NK-92 (cell line): ENCODE data around the gene AQP10.
"Not testable (repeated sequence)": the region's sequence is repeated elsewhere in the genome, so short reads cannot be mapped to it uniquely, and the experiment has no call there.

ENCODE experiments used
- DNase-seq: peaks from one replicate; lab custom pipeline; 2025; ENCODE audit not compliant: unreplicated experiment; lab: John Stamatoyannopoulos, UW

The AQP10 gene, protein sequence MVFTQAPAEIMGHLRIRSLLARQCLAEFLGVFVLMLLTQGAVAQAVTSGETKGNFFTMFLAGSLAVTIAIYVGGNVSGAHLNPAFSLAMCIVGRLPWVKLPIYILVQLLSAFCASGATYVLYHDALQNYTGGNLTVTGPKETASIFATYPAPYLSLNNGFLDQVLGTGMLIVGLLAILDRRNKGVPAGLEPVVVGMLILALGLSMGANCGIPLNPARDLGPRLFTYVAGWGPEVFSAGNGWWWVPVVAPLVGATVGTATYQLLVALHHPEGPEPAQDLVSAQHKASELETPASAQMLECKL

GRCh38 chr1:154320882-154321608 is at the start of gene AQP10:
Gene AQP10 (plus strand): TSS chr1:154321093. CDS start chr1:154321156, 63 bp downstream.
- no peak for DNase-seq

GRCh38 chr1:154272217-154272998 is 48.5 kb upstream of the AQP10 start, which contains the start of gene HAX1:
Gene HAX1 (plus strand): TSS chr1:154272629. CDS start chr1:154272724, 95 bp downstream.
- peak; percentile 83 for DNase-seq

DNA sequence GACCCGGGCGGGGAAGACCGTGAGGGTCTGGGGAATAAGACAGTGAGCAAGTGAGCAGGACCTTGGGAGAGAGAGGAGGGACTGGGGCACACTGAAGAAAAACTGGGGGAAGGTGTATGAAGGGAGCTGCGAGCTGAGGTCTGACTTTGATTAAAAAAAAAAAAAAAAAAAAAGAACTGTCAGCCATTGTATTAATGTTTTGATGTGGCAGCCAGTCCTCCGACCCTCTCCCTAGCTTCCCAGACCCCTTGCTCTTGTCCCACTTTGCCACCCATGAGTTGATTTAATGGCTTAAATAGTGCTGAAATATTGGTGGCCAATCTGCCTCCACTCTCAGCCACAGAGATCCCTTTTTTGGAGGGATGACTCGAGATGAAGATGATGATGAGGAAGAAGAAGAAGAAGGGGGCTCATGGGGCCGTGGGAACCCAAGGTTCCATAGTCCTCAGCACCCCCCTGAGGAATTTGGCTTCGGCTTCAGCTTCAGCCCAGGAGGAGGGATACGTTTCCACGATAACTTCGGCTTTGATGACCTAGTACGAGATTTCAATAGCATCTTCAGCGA is 47.8 kb upstream of the AQP10 start:
- no peak for DNase-seq

- no peak for DNase-seq
These were observed 44.1 kb upstream of the AQP10 start for GRCh38 chr1:154276797-154277196.

DNA sequence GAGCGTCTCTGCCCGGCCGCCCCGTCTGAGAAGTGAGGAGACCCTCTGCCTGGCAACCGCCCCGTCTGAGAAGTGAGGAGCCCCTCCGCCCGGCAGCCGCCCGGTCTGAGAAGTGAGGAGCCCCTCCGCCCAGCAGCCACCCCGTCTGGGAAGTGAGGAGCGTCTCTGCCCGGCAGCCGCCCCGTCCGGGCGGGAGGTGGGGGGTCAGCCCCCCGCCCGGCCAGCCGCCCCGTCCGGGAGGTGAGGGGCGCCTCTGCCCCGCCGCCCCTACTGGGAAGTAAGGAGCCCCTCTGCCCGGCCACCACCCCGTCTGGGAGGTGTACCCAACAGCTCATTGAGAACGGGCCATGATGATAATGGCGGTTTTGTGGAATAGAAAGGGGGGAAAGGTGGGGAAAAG is 33.3 kb upstream of the AQP10 start:
- not testable (repeated sequence) for DNase-seq

GRCh38 chr1:154288661-154289060 is 32.2 kb upstream of the AQP10 start:
- DNase-seq = no peak

GRCh38 chr1:154290921-154291320 is 30.0 kb upstream of the AQP10 start:
- no peak for DNase-seq

- no peak for DNase-seq
These were observed 25.3 kb upstream of the AQP10 start for GRCh38 chr1:154295408-154296235.

DNA sequence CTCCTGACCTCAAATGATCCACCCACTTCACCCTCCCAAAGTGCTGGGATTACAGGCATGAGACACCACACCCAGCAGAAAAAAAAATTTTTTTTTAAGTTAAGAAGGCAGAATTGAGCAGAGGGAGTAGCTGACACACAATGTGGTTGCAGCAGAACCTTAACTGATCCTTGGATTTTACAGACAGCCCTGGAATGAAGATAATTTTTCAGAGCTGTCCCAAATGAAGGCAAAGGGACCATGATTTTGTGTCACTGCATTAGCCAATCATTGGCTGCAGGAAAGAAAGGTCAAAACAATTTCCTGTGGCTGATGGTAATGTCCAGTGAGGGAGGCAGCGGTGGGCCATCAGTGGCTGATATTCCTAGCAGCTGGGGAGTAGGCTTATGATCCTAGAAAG is 19.3 kb upstream of the AQP10 start:
- no peak for DNase-seq

GRCh38 chr1:154304664-154305337 is 16.1 kb upstream of the AQP10 start:
- DNase-seq = no peak

DNA sequence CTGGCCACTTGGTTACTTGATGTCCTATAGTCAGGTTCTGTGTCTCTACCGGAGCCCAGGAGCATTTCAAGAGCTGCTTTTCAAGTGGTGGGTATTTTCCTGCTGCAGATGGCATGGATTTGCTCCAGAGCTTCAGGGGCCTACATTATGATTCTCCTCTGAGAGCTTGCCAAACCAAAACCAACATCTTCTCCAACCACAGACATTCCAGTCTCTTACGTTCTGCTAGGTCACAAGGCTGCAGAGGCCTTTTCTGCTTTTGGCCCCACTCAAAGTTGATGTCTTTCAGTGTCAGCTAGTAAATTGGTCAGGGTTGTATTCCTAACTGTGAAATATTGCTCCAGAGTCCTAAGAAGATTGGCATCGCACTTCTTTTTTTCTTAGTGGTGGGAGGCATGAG is 14.7 kb upstream of the AQP10 start:
- DNase-seq = no peak

DNA sequence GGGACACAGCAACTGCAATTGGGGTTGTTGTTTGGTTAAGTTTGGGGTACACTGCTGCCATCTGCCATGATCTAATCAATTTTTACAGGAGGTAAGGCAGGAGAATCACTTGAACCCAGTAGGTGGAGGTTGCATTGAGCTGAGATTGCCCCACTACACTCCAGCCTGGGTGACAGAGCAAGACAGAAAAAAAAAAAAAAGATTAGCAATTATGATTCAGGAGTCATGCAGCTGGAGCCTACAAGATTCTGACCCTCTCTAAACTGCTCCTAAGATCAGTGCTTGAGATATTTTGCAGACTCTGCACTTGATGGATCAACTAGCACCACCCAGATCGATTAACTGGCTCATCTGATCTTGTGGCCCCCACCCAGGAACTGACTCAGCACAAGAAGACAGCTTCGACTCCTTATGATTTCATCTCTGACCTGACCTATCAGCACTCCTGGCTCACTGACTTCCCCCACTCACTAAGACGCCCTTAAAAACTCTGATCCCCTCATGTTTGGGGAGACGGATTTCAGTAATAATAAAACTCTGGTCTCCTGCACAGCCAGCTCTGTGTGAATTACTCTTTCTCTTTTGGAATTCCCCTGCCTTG is 13.1 kb upstream of the AQP10 start:
- not testable (repeated sequence) for DNase-seq

DNA sequence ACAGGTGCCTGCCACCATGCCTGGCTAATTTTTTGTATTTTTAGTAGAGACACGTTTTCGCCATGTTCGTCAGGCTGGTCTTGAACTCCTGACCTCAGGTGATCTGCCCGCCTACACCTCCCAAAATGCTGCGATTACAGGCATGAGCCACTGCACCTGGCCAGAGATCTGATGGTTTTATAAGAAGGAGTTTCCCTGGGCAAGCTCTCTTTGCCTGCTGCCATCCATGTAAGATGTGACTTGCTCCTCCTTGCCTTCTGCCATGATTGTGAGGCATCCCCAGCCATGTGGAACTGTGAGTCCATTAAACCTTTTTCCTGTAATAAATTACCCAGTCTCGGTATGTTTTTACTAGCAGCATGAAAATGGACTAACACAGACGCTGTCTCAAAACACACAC is 11.8 kb upstream of the AQP10 start:
- DNase-seq = not testable (repeated sequence)

DNA sequence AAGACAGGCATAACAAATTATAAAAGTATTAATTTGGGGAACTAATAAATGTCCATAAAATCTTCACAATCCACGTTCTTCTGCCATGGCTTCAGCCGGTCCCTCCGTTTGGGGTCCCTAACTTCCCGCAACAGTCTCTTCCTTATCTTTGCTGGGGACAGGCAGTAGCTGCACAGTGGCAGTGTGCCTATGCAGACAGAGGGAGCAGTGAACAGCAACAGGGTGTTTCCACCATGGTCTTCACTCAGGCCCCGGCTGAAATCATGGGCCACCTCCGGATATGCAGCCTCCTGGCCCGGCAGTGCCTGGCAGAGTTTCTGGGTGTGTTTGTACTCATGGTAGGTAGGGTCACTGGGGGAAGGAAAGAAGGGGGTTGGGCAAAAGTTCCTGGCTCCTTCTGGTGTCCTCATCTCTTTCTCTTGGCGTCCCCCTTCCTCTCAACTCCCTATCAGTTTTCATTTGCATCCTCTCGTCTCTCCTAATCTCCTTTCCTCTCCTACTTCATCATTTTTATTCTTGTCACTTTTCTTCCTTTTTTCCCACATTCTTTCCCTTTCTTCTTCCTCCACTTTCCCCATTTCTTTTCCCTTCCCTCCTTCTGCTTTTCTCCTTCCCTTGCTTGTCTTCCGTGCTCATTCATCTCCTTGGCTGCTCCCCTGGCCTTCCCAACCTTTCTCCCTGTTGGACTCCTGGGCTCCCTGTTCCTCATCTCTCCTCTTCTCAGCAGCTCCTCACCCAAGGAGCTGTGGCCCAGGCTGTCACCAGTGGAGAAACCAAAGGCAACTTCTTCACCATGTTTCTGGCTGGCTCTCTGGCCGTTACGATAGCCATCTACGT is 8.4 kb upstream of the AQP10 start:
- DNase-seq = not testable (repeated sequence)

GRCh38 chr1:154313066-154313356 is 7.9 kb upstream of the AQP10 start:
- DNase-seq = no peak

- not testable (repeated sequence) for DNase-seq
These were observed 6.7 kb upstream of the AQP10 start for GRCh38 chr1:154314226-154314625.

GRCh38 chr1:154316704-154317103 is 4.2 kb upstream of the AQP10 start:
- no peak for DNase-seq

- no peak for DNase-seq
These were observed 2.5 kb upstream of the AQP10 start for GRCh38 chr1:154318386-154318785.

GRCh38 chr1:154321609-154321934 is 679 bp downstream of the AQP10 start:
- DNase-seq = not testable (repeated sequence)
